Measurements from ENCODE around the gene ZNF277.

ZNF277 gene

GRCh38 chr7:112263519-112263918 lies 57.0 kb downstream of the ZNF277 start:
- Histone ChIP-seq H3K27ac (ENCODE audit: insufficient read depth in 1 of 2, low read depth in 1 of 2, low read length in 2 of 2, poor library complexity in 1 of 2, severe bottlenecking in 2 of 2) (no peak overlapping the region), H3K36me3 (ENCODE audit: control insufficient read depth in 4 of 4, insufficient read depth in 4 of 4, low read length in 3 of 4) (no peaks in the 10 kb centered on the region), H3K27me3 (replicated peaks in 2 of 5; ENCODE audit: control insufficient read depth in 4 of 5, insufficient read depth in 5 of 5, low read length in 4 of 5) (no peaks in the 10 kb centered on the region), H3K4me3 (ENCODE audit: control insufficient read depth in 1 of 7, extremely low read depth in 1 of 7, insufficient read depth in 4 of 7, low read depth in 2 of 7, low read length in 6 of 7) (no peak overlapping the region), H3K9me3 (ENCODE audit: control extremely low read depth in 1 of 5, control insufficient read depth in 4 of 5, insufficient read depth in 2 of 5, low read depth in 1 of 5, low read length in 4 of 5) (no peaks in the 10 kb centered on the region), H3K4me1 (ENCODE audit: control extremely low read depth in 1 of 4, control insufficient read depth in 4 of 4, insufficient read depth in 4 of 4, low read length in 3 of 4) (peaks cover 0 to 5% (median 2%) of the 10 kb centered on the region in 4 experiments)
- no peak for DNase-seq
- POLR2A ChIA-PET = no interaction called here
- CTCF ChIA-PET = no interaction called here

- ChIA-PET POLR2A (no interaction called here), CTCF (interaction anchor here (1.1 kb wide), 1 partner anchor 26 kb away, joined by 3 read pairs; no protein-coding TSS in a partner anchor)
These were observed 59.6 kb downstream of the ZNF277 start for GRCh38 chr7:112266141-112266540.

DNA sequence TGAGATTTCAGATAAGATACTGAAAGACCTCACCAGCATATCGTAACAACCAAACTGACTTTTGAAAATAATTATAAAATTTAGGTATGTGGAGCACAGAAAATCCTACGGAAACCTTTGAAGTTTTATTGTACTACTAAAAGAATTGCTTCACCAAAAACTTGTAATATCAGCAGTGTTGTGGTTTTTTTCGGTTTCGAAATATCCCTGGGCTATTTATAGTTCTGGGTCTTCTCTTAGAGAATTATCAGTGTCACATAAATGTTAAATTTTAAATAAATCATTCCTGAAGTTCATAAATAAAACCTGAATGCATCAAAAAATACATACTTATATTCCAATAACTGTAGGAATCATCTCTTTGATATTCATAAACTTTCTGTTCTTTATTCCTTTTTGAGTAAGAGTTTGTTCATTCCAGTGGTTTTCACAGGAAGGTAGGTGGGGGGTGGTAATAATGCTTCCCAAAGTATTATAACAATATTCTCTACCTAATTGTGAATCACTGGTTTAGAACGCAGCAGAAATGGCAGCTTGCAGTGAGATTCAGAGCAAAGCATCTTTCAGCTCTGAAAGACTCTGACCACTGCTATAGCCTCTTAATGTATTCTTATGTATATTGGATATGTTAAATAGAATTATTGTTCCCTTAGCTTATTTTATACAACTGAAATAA lies 60.2 kb downstream of the ZNF277 start:
- ChIA-PET CTCF (interaction anchor here (0.6 to 1.1 kb wide), 2 partner anchors 25 to 119 kb away, joined by 3 read pairs; no protein-coding TSS in a partner anchor), POLR2A (no interaction called here)
- Histone ChIP-seq H3K36me3 (ENCODE audit: control insufficient read depth in 4 of 4, insufficient read depth in 4 of 4, low read length in 3 of 4) (no peaks in the 10 kb centered on the region), H3K27ac (ENCODE audit: insufficient read depth in 1 of 2, low read depth in 1 of 2, low read length in 2 of 2, poor library complexity in 1 of 2, severe bottlenecking in 2 of 2) (no peak overlapping the region), H3K9me3 (ENCODE audit: control extremely low read depth in 1 of 5, control insufficient read depth in 4 of 5, insufficient read depth in 2 of 5, low read depth in 1 of 5, low read length in 4 of 5) (no peaks in the 10 kb centered on the region), H3K27me3 (replicated peaks in 2 of 5; ENCODE audit: control insufficient read depth in 4 of 5, insufficient read depth in 5 of 5, low read length in 4 of 5) (no peaks in the 10 kb centered on the region), H3K4me3 (ENCODE audit: control insufficient read depth in 1 of 7, extremely low read depth in 1 of 7, insufficient read depth in 4 of 7, low read depth in 2 of 7, low read length in 6 of 7) (no peak overlapping the region), H3K4me1 (ENCODE audit: control extremely low read depth in 1 of 4, control insufficient read depth in 4 of 4, insufficient read depth in 4 of 4, low read length in 3 of 4) (peaks cover 0 to 5% (median 2%) of the 10 kb centered on the region in 4 experiments)
- DNase-seq = peak in 2 of 3 donors; percentile 17 to 24
- no CpG with 5 or more reads among the region's 5 CpGs for WGBS (ENCODE audit: insufficient coverage)

More at GRCh38 chr7:112266141-112266540, 59.6 kb downstream of the ZNF277 start:
- H3K27ac ChIP-seq (ENCODE audit: insufficient read depth in 1 of 2, low read depth in 1 of 2, low read length in 2 of 2, poor library complexity in 1 of 2, severe bottlenecking in 2 of 2) = no peak overlapping the region
- H3K27me3 ChIP-seq (replicated peaks in 2 of 5; ENCODE audit: control insufficient read depth in 4 of 5, insufficient read depth in 5 of 5, low read length in 4 of 5) = no peaks in the 10 kb centered on the region
- no peaks in the 10 kb centered on the region for H3K36me3 ChIP-seq (ENCODE audit: control insufficient read depth in 4 of 4, insufficient read depth in 4 of 4, low read length in 3 of 4)
- no peak overlapping the region for H3K4me3 ChIP-seq (ENCODE audit: control insufficient read depth in 1 of 7, extremely low read depth in 1 of 7, insufficient read depth in 4 of 7, low read depth in 2 of 7, low read length in 6 of 7)
- peaks cover 0 to 5% (median 2%) of the 10 kb centered on the region in 4 experiments for H3K4me1 ChIP-seq (ENCODE audit: control extremely low read depth in 1 of 4, control insufficient read depth in 4 of 4, insufficient read depth in 4 of 4, low read length in 3 of 4)
- H3K9me3 ChIP-seq (ENCODE audit: control extremely low read depth in 1 of 5, control insufficient read depth in 4 of 5, insufficient read depth in 2 of 5, low read depth in 1 of 5, low read length in 4 of 5) = no peaks in the 10 kb centered on the region
- DNase-seq = no peak
- 83% methylated on average over 3 of the region's 3 CpGs for WGBS (ENCODE audit: insufficient coverage)

DNA sequence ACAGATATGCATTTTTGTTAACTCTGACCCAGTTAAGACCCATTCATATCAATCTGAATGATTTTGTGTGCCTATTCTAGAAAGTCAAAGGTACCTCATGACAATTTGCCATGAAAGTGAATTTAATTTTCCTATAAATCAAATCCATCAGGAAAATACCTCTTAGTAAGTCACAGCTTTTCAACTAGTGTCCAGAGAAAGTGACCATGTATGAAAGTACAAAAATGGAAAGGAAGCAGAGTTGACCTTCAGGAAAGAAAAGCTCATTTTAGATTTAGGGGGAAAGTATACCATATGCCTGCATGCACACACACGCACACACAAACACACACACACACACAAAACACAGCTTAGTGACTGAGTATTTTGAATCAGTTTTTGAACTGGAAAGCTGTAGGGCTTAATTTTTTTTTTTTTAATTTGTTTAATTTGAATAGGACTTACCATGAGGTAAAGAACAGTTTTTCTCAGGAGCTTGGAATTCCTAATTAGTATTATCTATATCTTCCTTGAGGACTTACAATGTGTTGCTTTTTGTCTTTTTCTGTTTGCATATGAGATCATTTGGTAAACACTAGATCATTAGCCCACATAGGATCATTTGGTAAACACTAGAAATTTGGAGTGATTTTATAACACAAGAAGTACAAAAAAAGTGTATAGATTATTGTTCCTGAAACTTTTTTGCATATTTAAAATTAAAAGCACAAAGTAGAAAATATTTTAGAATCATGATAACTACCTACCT lies 61.6 kb downstream of the ZNF277 start:
- no CpG with 5 or more reads among the region's 1 CpG for WGBS (ENCODE audit: insufficient coverage)
- H3K36me3 ChIP-seq (ENCODE audit: control insufficient read depth in 4 of 4, insufficient read depth in 4 of 4, low read length in 3 of 4) = no peaks in the 10 kb centered on the region
- no peaks in the 10 kb centered on the region for H3K27me3 ChIP-seq (replicated peaks in 2 of 5; ENCODE audit: control insufficient read depth in 4 of 5, insufficient read depth in 5 of 5, low read length in 4 of 5)
- CTCF ChIA-PET = interaction anchor here (0.9 kb wide), 1 partner anchor 9 kb away, joined by 3 read pairs; no protein-coding TSS in a partner anchor
- no peak overlapping the region for H3K27ac ChIP-seq (ENCODE audit: insufficient read depth in 1 of 2, low read depth in 1 of 2, low read length in 2 of 2, poor library complexity in 1 of 2, severe bottlenecking in 2 of 2)
- peaks cover 0 to 2% (median 0%) of the 10 kb centered on the region in 5 experiments for H3K9me3 ChIP-seq (ENCODE audit: control extremely low read depth in 1 of 5, control insufficient read depth in 4 of 5, insufficient read depth in 2 of 5, low read depth in 1 of 5, low read length in 4 of 5)
- POLR2A ChIA-PET = interaction anchor here (0.6 kb wide), 1 partner anchor 16 kb away, joined by 3 read pairs; no protein-coding TSS in a partner anchor
- DNase-seq = no peak
- peaks cover 0 to 5% (median 2%) of the 10 kb centered on the region in 4 experiments for H3K4me1 ChIP-seq (ENCODE audit: control extremely low read depth in 1 of 4, control insufficient read depth in 4 of 4, insufficient read depth in 4 of 4, low read length in 3 of 4)
- no peak overlapping the region for H3K4me3 ChIP-seq (ENCODE audit: control insufficient read depth in 1 of 7, extremely low read depth in 1 of 7, insufficient read depth in 4 of 7, low read depth in 2 of 7, low read length in 6 of 7)

- H3K36me3 ChIP-seq (ENCODE audit: control insufficient read depth in 4 of 4, insufficient read depth in 4 of 4, low read length in 3 of 4) = peaks cover 0 to 2% (median 0%) of the 10 kb centered on the region in 4 experiments
- peaks cover 0 to 5% (median 2%) of the 10 kb centered on the region in 4 experiments for H3K4me1 ChIP-seq (ENCODE audit: control extremely low read depth in 1 of 4, control insufficient read depth in 4 of 4, insufficient read depth in 4 of 4, low read length in 3 of 4)
- H3K4me3 ChIP-seq (ENCODE audit: control insufficient read depth in 1 of 7, extremely low read depth in 1 of 7, insufficient read depth in 4 of 7, low read depth in 2 of 7, low read length in 6 of 7) = no peak overlapping the region
- ChIA-PET POLR2A (no interaction called here), CTCF (interaction anchor here (1.0 to 2.1 kb wide), 2 partner anchors 11 to 16 kb away, joined by 3 to 5 read pairs; no protein-coding TSS in a partner anchor)
- DNase-seq = no peak
- H3K27me3 ChIP-seq (replicated peaks in 2 of 5; ENCODE audit: control insufficient read depth in 4 of 5, insufficient read depth in 5 of 5, low read length in 4 of 5) = no peaks in the 10 kb centered on the region
- H3K27ac ChIP-seq (ENCODE audit: insufficient read depth in 1 of 2, low read depth in 1 of 2, low read length in 2 of 2, poor library complexity in 1 of 2, severe bottlenecking in 2 of 2) = no peak overlapping the region
- no CpG with 5 or more reads among the region's 2 CpGs for WGBS (ENCODE audit: insufficient coverage)
- peaks cover 0 to 2% (median 0%) of the 10 kb centered on the region in 5 experiments for H3K9me3 ChIP-seq (ENCODE audit: control extremely low read depth in 1 of 5, control insufficient read depth in 4 of 5, insufficient read depth in 2 of 5, low read depth in 1 of 5, low read length in 4 of 5)
These were observed 64.7 kb downstream of the ZNF277 start for GRCh38 chr7:112271162-112271561.

GRCh38 chr7:112272921-112273561 lies 66.5 kb downstream of the ZNF277 start:
- Histone ChIP-seq H3K9me3 (ENCODE audit: control extremely low read depth in 1 of 5, control insufficient read depth in 4 of 5, insufficient read depth in 2 of 5, low read depth in 1 of 5, low read length in 4 of 5) (peaks cover 0 to 2% (median 0%) of the 10 kb centered on the region in 5 experiments), H3K27ac (ENCODE audit: insufficient read depth in 1 of 2, low read depth in 1 of 2, low read length in 2 of 2, poor library complexity in 1 of 2, severe bottlenecking in 2 of 2) (no peak overlapping the region), H3K36me3 (ENCODE audit: control insufficient read depth in 4 of 4, insufficient read depth in 4 of 4, low read length in 3 of 4) (peaks cover 0 to 2% (median 0%) of the 10 kb centered on the region in 4 experiments), H3K4me1 (ENCODE audit: control extremely low read depth in 1 of 4, control insufficient read depth in 4 of 4, insufficient read depth in 4 of 4, low read length in 3 of 4) (no peaks in the 10 kb centered on the region), H3K4me3 (ENCODE audit: control insufficient read depth in 1 of 7, extremely low read depth in 1 of 7, insufficient read depth in 4 of 7, low read depth in 2 of 7, low read length in 6 of 7) (no peak overlapping the region), H3K27me3 (replicated peaks in 2 of 5; ENCODE audit: control insufficient read depth in 4 of 5, insufficient read depth in 5 of 5, low read length in 4 of 5) (no peaks in the 10 kb centered on the region)
- ChIA-PET POLR2A (no interaction called here), CTCF (no interaction called here)
- WGBS (ENCODE audit: insufficient coverage) = 80% methylated on average over 7 of the region's 7 CpGs
- no peak for DNase-seq

All from common myeloid progenitor, CD34-positive (primary cell).